WI38 (cell line): Measurements from ENCODE around the gene AP4S1.
"Not testable (repeated sequence)": the region's sequence is repeated elsewhere in the genome, so short reads cannot be mapped to it uniquely, and the experiment has no call there.

Experiments
- H3K4me3 ChIP-seq: 2 replicates; pipeline ENCODE4 v1.5.1; 2011; ENCODE audit warnings: low read depth, mild to moderate bottlenecking, control low read depth, low read length
- TF ChIP-seq, protein P1 (sequence below): IDR thresholded peaks from 2 replicates; pipeline ENCODE4 v1.5.1; 2012; ENCODE audit warnings: low read depth, mild to moderate bottlenecking, control low read depth, low read length

The AP4S1 gene

DNA sequence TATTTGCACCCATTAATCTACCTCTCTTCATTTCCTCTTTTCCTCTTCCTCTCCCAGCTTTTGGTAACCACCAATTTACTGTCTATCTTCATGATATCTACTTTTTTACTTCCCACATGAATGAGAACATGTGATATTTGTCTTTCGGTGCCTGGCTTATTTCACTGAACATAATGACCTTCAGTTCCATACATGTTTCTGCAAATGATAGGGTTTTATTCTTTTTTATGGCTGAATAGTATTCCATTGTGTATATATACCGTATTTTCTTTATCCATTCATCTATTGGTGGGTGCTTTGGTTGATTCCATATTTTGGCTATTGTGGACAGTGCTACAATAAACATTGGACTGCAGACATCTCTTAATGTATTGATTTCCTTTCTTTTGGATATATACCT, 49.7 kb downstream of the AP4S1 start:
- H3K4me3 ChIP-seq, result no peak overlapping the region
- TF ChIP-seq, protein P1, sequence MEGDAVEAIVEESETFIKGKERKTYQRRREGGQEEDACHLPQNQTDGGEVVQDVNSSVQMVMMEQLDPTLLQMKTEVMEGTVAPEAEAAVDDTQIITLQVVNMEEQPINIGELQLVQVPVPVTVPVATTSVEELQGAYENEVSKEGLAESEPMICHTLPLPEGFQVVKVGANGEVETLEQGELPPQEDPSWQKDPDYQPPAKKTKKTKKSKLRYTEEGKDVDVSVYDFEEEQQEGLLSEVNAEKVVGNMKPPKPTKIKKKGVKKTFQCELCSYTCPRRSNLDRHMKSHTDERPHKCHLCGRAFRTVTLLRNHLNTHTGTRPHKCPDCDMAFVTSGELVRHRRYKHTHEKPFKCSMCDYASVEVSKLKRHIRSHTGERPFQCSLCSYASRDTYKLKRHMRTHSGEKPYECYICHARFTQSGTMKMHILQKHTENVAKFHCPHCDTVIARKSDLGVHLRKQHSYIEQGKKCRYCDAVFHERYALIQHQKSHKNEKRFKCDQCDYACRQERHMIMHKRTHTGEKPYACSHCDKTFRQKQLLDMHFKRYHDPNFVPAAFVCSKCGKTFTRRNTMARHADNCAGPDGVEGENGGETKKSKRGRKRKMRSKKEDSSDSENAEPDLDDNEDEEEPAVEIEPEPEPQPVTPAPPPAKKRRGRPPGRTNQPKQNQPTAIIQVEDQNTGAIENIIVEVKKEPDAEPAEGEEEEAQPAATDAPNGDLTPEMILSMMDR, result no peak

DNA sequence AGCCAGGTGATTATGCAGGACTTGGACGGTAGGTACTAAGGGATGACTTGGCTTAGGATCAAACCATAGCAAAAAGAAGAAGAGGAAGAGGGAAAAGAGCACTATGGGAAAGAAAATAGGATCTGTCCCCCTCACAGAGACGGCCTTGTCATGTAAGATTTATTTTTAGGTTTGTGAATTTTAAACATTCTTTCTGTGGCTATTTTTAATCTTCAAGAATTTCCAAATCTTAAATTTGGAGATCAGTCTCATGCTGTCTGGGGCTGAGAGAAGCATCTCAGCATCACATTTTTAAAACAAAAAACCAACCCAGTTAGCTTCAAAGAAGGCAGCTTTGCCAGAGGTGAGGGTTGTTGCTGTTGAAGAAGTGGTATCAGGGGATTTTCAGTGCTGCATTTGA, 53.3 kb downstream of the AP4S1 start:
- TF ChIP-seq, protein P1, result no peak
- H3K4me3 ChIP-seq, result no peak overlapping the region

DNA sequence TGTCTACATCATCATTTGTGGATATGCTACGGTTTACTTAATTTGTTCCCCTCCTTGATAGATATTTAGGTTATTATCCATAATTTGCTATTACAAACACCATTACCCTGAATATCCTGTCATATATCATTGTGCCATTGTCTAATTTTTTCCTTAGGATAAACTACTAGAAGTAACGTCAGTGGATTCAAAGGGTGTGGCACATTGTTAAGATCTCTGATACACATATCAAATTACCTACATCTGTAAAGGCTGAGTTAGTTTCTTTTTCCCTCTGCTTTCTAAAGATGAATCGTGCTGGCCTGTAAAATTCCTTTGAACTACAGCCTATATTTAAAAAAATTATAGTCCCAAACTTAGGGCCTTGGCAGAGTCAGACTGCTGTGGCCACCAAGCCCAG, 54.6 kb downstream of the AP4S1 start:
- TF ChIP-seq, protein P1, result no peak
- H3K4me3 ChIP-seq, result no peak overlapping the region

DNA sequence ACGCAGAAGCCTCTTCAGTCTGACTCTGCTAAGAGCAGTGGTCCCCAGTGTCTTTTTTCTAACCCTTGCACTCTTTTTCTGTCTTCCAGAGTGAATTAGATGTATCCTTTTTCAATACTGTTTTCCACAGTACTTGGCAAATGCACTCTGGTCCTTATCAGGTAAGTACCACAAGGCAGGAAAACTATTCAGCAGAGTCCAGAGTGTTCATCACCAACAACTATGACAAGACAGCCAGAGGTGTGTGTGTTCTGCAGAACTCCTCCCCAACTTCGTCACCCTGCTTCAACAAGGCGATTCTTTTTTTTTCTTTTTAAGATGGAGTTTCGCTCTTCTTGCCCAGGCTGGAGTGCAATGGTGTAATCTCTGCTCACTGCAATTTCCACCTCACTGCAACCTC, 55.0 kb downstream of the AP4S1 start:
- TF ChIP-seq, protein P1, result no peak
- no peak overlapping the region for H3K4me3 ChIP-seq

DNA sequence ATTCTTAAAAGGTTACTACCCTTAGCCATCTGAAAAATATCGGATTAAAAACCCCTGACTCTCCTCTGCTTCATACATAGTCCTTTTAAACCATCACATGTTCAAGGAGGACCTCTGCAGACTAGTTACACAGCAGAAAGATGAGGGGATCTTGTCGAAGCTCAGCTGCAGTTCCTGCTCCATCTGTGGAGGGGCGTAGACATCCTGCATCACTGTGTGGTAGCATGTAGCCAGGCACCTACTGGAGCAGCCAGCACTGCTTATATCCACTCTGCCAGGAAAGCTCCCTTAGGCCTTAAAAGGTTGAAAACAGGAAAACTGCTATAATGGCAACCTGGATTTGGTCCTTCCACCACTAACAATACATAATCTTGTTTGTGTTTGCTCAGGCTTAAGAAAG, 58.3 kb downstream of the AP4S1 start:
- TF ChIP-seq, protein P1, result no peak
- no peak overlapping the region for H3K4me3 ChIP-seq

DNA sequence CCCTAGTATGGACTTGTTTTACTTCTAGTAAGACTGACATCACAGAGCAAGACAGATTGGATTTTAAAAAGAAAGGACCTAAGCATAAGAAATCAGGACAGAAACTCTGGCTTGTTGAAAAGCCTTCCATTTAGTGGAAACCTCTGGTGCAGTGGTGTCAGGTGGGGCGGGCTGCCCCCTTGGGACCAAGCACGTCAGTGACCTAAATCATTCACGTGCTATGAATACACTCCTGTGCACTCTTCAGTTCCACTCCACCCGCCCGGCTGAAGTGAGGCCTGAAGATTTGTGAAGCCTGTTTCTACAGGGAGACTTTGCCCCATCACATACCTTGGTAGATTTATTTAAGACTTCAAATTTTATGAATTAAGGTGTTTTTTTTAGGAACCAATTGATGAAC, 58.9 kb downstream of the AP4S1 start:
- no peak overlapping the region for H3K4me3 ChIP-seq
- TF ChIP-seq, protein P1, result no peak

DNA sequence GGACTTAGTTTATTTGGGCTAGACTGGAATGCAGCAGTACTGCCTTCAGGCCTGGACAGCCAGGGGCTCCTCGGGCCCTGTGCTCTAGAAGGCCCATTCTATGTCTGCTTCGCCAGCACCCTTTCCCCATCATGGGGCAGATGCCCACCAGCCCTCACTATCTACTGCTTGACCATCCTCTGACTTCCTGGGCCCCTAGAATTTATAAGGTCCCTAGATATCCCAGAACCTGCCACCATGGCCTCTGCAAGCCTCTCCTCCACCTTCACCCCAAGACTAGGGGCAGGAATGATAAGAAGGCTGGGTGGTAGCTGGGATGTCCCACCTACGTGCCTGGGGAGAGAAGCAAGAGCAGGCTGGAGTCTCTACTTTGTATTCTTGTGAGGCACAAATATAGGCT, 59.6 kb downstream of the AP4S1 start:
- H3K4me3 ChIP-seq, result no peak overlapping the region
- TF ChIP-seq, protein P1, result no peak

DNA sequence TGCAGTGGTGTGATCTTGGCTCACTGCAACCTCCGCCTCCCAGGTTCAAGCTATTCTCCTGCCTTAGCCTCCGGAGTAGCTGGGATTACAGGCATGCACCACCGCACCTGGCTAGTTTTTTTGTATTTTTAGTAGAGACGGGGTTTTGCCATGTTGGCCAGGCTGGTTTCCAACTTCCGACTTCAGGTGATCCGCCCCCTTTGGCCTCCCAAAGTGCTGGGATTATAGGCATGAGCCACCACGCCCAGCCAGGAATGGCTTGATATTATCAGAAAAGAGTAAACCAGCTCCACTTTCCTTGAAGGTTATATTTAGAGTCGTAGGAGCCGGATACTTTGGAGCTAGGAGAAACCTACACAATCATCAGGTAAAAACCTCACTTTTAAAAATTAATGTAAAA, 61.0 kb downstream of the AP4S1 start:
- H3K4me3 ChIP-seq, result not testable (repeated sequence)
